Measurements from ENCODE around the gene ASB14.
"Not testable (repeated sequence)": the region's sequence is repeated elsewhere in the genome, so short reads cannot be mapped to it uniquely, and the experiment has no call there.

ASB14 gene

GRCh38 chr3:57292159-57292896 lies at the start of gene ASB14:
TSS of gene ASB14 (minus strand) at chr3:57292685. CDS start at chr3:57292033, 652 bp downstream.
- DNase-seq (ENCODE audit: low read depth in 2 of 2): no peak

GRCh38 chr3:57339071-57339642 lies 46.7 kb upstream of the ASB14 start:
- not testable (repeated sequence) for DNase-seq (ENCODE audit: low read depth in 2 of 2)

- not testable (repeated sequence) for DNase-seq (ENCODE audit: low read depth in 2 of 2)
These were observed 46.0 kb upstream of the ASB14 start for GRCh38 chr3:57338272-57339070.

- DNase-seq (ENCODE audit: low read depth in 2 of 2): no peak
These were observed 42.9 kb upstream of the ASB14 start for GRCh38 chr3:57335283-57335938.

GRCh38 chr3:57331078-57331610 lies 38.7 kb upstream of the ASB14 start:
- no peak for DNase-seq (ENCODE audit: low read depth in 2 of 2)

- DNase-seq (ENCODE audit: low read depth in 2 of 2): not testable (repeated sequence)
These were observed 34.0 kb upstream of the ASB14 start for GRCh38 chr3:57326498-57326897.

GRCh38 chr3:57314204-57314603 lies 21.7 kb upstream of the ASB14 start:
- DNase-seq (ENCODE audit: low read depth in 2 of 2): no peak

- no peak for DNase-seq (ENCODE audit: low read depth in 2 of 2)
These were observed 17.4 kb upstream of the ASB14 start for GRCh38 chr3:57309769-57310360.

GRCh38 chr3:57303520-57303919 lies 11.0 kb upstream of the ASB14 start:
- DNase-seq (ENCODE audit: low read depth in 2 of 2): not testable (repeated sequence)

- DNase-seq (ENCODE audit: low read depth in 2 of 2): no peak
These were observed 5.6 kb upstream of the ASB14 start for GRCh38 chr3:57298041-57298440.

- no peak for DNase-seq (ENCODE audit: low read depth in 2 of 2)
These were observed 527 bp upstream of the ASB14 start for GRCh38 chr3:57292897-57293526.

GRCh38 chr3:57288403-57288802 lies 4.1 kb downstream of the ASB14 start:
- DNase-seq (ENCODE audit: low read depth in 2 of 2): no peak

GRCh38 chr3:57287205-57287604 lies 5.3 kb downstream of the ASB14 start:
- no peak for DNase-seq (ENCODE audit: low read depth in 2 of 2)

- DNase-seq (ENCODE audit: low read depth in 2 of 2): no peak
These were observed 9.2 kb downstream of the ASB14 start for GRCh38 chr3:57283334-57283733.

GRCh38 chr3:57281715-57282114 lies 10.8 kb downstream of the ASB14 start:
- no peak for DNase-seq (ENCODE audit: low read depth in 2 of 2)

GRCh38 chr3:57279685-57280084 lies 12.8 kb downstream of the ASB14 start:
- no peak for DNase-seq (ENCODE audit: low read depth in 2 of 2)

- no peak for DNase-seq (ENCODE audit: low read depth in 2 of 2)
These were observed 14.2 kb downstream of the ASB14 start for GRCh38 chr3:57278237-57278636.

- no peak for DNase-seq (ENCODE audit: low read depth in 2 of 2)
These were observed 17.1 kb downstream of the ASB14 start for GRCh38 chr3:57275393-57275792.

GRCh38 chr3:57274845-57275244 lies 17.6 kb downstream of the ASB14 start:
- DNase-seq (ENCODE audit: low read depth in 2 of 2): no peak

GRCh38 chr3:57268416-57268815 lies 24.1 kb downstream of the ASB14 start:
- DNase-seq (ENCODE audit: low read depth in 2 of 2): no peak

- no peak for DNase-seq (ENCODE audit: low read depth in 2 of 2)
These were observed 30.6 kb downstream of the ASB14 start for GRCh38 chr3:57261929-57262328.

All from stimulated activated CD8-positive, alpha-beta memory T cell treated with anti-CD3 and anti-CD28 coated beads, Interleukin-2, amount 100 ng/mL, for 48 hours (primary cell).